Activated naive CD4-positive, alpha-beta T cell treated with anti-CD3 and anti-CD28 coated beads, Interleukin-2, amount 50 U/mL, for 24 hours (primary cell): ENCODE data around the gene NCOR2.

Source experiments
- H3K27ac Mint-ChIP-seq: one replicate; pipeline ENCODE4 v1.8.0; 2021; ENCODE audit warnings: mild to moderate bottlenecking, mixed read lengths
- H3K27me3 Mint-ChIP-seq: one replicate; pipeline ENCODE4 v1.8.0; 2021; ENCODE audit warnings: mixed read lengths
- H3K36me3 Mint-ChIP-seq: one replicate; pipeline ENCODE4 v1.8.0; 2021; ENCODE audit warnings: mixed read lengths
- H3K4me1 Mint-ChIP-seq: one replicate; pipeline ENCODE4 v1.8.0; 2021; ENCODE audit warnings: mixed read lengths
- H3K4me3 Mint-ChIP-seq: one replicate; pipeline ENCODE4 v1.8.0; 2021; ENCODE audit warnings: mild to moderate bottlenecking, mixed read lengths
- H3K9me3 Mint-ChIP-seq: one replicate; pipeline ENCODE4 v1.8.0; 2021; ENCODE audit warnings: mixed read lengths

Gene NCOR2

DNA sequence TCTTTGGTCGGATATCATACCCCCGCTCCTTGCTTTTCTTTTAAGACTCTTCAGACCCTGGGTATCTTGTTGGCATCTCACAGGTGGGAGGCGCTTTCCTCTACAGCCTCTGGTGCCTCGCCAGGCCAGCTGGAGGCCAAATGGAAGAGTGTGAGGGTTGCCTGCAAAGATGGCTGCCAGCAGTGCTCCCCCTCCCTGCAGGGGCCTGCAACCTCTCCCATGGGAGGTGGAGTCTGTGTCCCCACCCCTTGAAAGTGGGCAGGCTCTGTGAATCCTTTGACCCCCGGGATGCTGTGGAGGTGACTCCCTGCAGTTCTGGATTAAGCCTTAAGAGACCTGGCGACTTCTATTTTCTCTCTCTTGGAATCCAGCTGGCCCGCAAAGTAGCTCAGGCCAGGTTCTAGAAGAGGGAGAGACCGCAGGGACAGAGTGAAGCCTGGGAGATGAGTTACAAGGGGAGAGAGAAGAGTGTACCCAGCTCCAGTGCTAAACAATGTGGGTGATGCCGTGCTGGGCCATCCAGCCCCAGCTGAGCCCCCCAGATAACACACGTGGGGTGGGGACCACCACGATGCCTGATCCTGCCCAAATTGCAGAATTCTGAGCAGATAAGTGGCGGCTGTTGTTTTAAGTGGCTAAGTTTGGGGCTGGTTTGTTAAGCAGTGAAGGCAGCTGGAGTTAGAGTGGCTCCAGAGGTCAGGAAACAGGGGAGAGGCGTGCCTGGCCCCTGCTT is 37.9 kb upstream of the NCOR2 start:
- Mint-ChIP-seq H3K27me3 (peaks cover 1% of the 10 kb centered on the region), H3K9me3 (no peaks in the 10 kb centered on the region), H3K4me1 (peaks cover 30% of the 10 kb centered on the region), H3K36me3 (no peaks in the 10 kb centered on the region), H3K27ac (no peak overlapping the region), H3K4me3 (no peak overlapping the region)

- Mint-ChIP-seq H3K27me3 (peaks cover 1% of the 10 kb centered on the region), H3K4me1 (peaks cover 20% of the 10 kb centered on the region), H3K27ac (no peak overlapping the region), H3K36me3 (no peaks in the 10 kb centered on the region), H3K4me3 (no peak overlapping the region), H3K9me3 (no peaks in the 10 kb centered on the region)
Observed at GRCh38 chr12:124604264-124604680, 36.9 kb upstream of the NCOR2 start.

DNA sequence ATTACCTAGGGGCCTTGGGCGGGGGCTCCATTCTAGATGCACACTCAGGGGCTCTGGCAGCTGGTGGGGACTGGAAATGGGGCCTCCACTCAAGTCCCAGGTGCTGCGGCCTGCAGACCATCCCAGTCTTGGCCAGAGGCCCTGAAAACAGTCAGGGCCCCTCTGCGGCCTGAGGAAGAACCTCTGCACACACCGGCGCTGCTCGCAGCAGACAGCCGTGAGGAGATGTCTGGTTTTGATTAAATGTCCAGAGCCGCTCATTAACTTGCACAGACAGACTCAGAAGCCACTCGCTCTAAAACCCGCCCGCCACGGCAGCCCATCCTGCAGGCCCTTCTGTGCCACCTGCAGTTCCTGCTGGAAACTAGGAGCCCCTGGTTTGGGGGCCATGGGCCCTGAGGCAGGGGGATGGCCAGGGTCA is 36.4 kb upstream of the NCOR2 start:
- no peaks in the 10 kb centered on the region for H3K36me3 Mint-ChIP-seq
- H3K27ac Mint-ChIP-seq = no peak overlapping the region
- H3K27me3 Mint-ChIP-seq = peaks cover 1% of the 10 kb centered on the region
- H3K4me1 Mint-ChIP-seq = peaks cover 15% of the 10 kb centered on the region
- no peak overlapping the region for H3K4me3 Mint-ChIP-seq
- no peaks in the 10 kb centered on the region for H3K9me3 Mint-ChIP-seq

- Mint-ChIP-seq H3K4me1 (peaks cover 8% of the 10 kb centered on the region), H3K36me3 (no peaks in the 10 kb centered on the region), H3K27me3 (no peaks in the 10 kb centered on the region), H3K4me3 (no peak overlapping the region), H3K9me3 (no peaks in the 10 kb centered on the region), H3K27ac (no peak overlapping the region)
Observed at GRCh38 chr12:124603100-124603541, 35.7 kb upstream of the NCOR2 start.

- Mint-ChIP-seq H3K27me3 (no peaks in the 10 kb centered on the region), H3K9me3 (no peaks in the 10 kb centered on the region), H3K27ac (no peak overlapping the region), H3K4me1 (no peaks in the 10 kb centered on the region), H3K36me3 (no peaks in the 10 kb centered on the region), H3K4me3 (no peak overlapping the region)
Observed at GRCh38 chr12:124601706-124602105, 34.3 kb upstream of the NCOR2 start.

DNA sequence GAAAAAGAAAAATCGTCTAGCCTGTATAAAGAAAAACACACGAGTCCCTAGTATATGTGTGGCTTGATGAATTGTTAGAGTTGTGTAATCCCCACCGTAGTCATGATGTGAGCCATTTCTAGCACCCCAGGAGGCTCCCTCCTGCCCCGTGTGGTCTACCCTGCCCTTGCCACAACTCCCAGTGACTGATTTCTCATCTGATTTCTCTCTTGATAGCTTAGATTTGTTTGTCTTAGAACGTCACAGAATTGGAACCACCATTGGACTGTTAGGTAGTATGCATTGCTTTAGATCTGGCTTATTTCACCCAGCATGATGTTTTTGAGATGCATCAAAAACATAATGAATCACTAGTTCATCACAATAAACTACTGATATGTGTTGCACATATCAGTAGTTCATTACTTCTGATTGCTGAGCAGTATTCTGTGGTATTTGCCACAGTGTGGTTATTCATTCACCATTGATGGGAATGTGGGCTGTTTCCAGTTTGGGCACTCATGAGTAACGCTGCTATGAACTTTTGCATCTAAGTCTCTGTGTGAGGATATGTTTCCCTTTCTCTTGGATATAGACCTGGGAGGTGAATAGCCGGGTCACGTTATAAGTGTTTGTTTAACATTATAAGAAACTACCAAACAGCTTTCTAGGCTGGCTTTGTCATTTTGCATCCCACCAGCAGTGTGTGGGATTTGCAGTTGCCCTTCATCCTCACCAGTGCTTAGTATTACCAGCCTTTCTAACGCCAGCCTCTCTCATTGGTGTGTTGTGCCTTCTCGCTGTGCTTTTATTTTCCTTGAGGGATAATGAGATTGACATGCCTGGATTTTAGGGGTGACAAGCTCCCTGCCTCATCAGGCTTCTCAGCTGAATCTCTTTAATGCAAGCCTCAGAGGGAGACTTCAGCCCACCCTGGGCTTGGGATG is 31.9 kb upstream of the NCOR2 start:
- H3K9me3 Mint-ChIP-seq = no peaks in the 10 kb centered on the region
- H3K36me3 Mint-ChIP-seq = no peaks in the 10 kb centered on the region
- H3K4me3 Mint-ChIP-seq = no peak overlapping the region
- no peaks in the 10 kb centered on the region for H3K4me1 Mint-ChIP-seq
- no peak overlapping the region for H3K27ac Mint-ChIP-seq
- H3K27me3 Mint-ChIP-seq = no peaks in the 10 kb centered on the region

DNA sequence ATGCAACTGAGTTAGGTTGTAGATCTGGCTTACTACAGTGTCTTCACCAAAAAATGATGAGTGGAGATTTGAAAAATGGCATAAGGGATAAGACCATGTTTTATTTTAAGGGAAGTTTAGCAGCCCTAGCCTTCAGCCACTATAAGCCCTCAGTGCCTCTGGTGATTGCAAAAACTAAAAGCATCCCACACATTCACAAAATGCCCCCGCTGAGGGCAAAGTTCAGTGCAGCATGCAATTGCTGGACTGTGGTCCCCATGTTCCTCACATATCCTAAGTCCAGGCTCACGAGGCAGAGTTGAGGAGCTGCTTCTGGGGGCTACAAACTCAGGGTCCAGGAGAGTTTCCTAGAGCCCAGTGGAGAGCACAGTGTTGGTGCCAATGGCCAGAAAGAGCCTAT is 29.6 kb upstream of the NCOR2 start:
- Mint-ChIP-seq H3K4me1 (no peaks in the 10 kb centered on the region), H3K9me3 (no peaks in the 10 kb centered on the region), H3K27ac (no peak overlapping the region), H3K36me3 (no peaks in the 10 kb centered on the region), H3K27me3 (no peaks in the 10 kb centered on the region), H3K4me3 (no peak overlapping the region)

GRCh38 chr12:124595444-124595843 is 28.0 kb upstream of the NCOR2 start:
- Mint-ChIP-seq H3K4me3 (no peak overlapping the region), H3K36me3 (peaks cover 4% of the 10 kb centered on the region), H3K27me3 (no peaks in the 10 kb centered on the region), H3K9me3 (no peaks in the 10 kb centered on the region), H3K27ac (no peak overlapping the region), H3K4me1 (no peaks in the 10 kb centered on the region)

DNA sequence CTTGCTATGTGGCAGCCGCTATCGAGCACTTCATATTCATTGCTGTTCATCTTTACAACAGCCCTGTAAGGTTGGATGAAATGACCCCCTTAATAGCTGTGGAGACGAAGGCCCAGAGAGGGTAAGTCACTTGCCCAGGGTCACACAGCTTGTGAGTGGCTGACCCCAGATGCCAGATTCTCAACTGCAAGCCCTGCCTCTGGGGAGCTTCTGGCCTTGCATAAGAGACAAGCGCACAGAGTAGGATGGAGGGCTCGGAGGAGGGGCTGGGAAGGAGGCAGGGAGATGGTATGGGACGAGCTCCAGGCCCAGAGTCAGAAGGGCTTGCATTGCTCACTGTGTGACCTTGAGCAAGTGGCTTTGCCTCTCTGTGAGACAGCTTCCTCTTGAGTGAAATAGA is 27.4 kb upstream of the NCOR2 start:
- no peaks in the 10 kb centered on the region for H3K4me1 Mint-ChIP-seq
- H3K27ac Mint-ChIP-seq = no peak overlapping the region
- H3K36me3 Mint-ChIP-seq = peaks cover 4% of the 10 kb centered on the region
- no peak overlapping the region for H3K4me3 Mint-ChIP-seq
- no peaks in the 10 kb centered on the region for H3K9me3 Mint-ChIP-seq
- no peaks in the 10 kb centered on the region for H3K27me3 Mint-ChIP-seq

- no peaks in the 10 kb centered on the region for H3K9me3 Mint-ChIP-seq
- peaks cover 4% of the 10 kb centered on the region for H3K36me3 Mint-ChIP-seq
- peaks cover 7% of the 10 kb centered on the region for H3K4me1 Mint-ChIP-seq
- H3K27me3 Mint-ChIP-seq = no peaks in the 10 kb centered on the region
- no peak overlapping the region for H3K4me3 Mint-ChIP-seq
- H3K27ac Mint-ChIP-seq = peak overlapping the region; percentile 1
Observed at GRCh38 chr12:124593851-124594401, 26.5 kb upstream of the NCOR2 start.

- H3K4me1 Mint-ChIP-seq = peaks cover 12% of the 10 kb centered on the region
- H3K36me3 Mint-ChIP-seq = peaks cover 4% of the 10 kb centered on the region
- H3K27me3 Mint-ChIP-seq = no peaks in the 10 kb centered on the region
- H3K27ac Mint-ChIP-seq = no peak overlapping the region
- H3K4me3 Mint-ChIP-seq = no peak overlapping the region
- H3K9me3 Mint-ChIP-seq = no peaks in the 10 kb centered on the region
Observed at GRCh38 chr12:124593176-124593575, 25.8 kb upstream of the NCOR2 start.

DNA sequence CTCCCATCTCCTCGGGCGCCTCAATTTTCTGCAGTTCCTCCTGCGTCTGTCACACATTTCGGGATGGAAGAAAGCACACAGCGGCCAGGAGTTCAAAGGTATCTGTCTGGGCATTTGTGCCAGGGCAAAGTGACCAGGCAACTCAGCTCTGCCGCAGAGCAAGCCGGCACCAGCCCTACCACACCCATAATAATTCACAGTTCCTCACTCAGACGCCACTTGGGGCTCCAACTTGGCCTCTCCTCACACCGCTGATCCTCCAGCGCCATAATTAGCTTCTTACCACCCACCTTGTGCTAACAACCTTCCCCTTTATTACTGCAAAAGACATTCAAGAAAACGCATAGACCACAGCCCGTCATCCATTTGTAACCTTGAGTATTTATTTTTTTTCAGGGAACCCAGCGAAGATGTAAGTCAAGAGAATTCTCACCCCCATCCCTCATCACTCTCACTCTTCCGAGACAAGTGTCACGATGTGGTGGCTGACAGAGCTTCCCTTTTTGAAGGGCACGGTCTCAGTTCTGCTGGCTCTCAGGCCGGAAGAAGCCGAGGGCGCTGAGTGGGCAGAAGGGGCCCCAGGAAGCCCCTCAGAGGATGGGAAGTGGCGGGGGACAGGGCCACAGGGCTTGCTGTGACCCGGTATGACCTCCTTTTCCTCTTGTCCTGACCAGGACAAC is 25.2 kb upstream of the NCOR2 start:
- Mint-ChIP-seq H3K4me1 (peaks cover 12% of the 10 kb centered on the region), H3K4me3 (no peak overlapping the region), H3K27ac (no peak overlapping the region), H3K36me3 (peaks cover 4% of the 10 kb centered on the region), H3K9me3 (no peaks in the 10 kb centered on the region), H3K27me3 (no peaks in the 10 kb centered on the region)

DNA sequence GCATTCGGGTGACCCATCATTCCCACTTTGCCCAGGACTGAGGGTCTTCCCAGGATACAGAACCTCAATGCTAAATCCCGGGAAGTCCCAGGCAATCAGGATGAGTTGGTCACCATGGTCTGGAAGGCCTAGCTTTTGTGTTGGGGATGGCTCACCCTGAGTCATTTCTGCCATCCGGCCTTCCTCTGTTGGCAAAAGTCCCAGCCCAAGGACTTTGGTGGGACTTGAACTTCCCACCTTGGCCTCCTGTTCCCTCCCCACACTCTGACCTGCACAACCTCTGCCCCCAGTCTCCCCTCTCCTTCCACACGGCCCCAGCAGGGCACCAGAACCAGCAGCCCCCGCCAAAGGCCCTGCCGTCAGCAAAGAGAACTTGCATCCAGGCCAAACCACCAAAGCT is 24.6 kb upstream of the NCOR2 start:
- H3K36me3 Mint-ChIP-seq = peaks cover 4% of the 10 kb centered on the region
- H3K9me3 Mint-ChIP-seq = no peaks in the 10 kb centered on the region
- H3K4me1 Mint-ChIP-seq = peaks cover 12% of the 10 kb centered on the region
- no peak overlapping the region for H3K4me3 Mint-ChIP-seq
- no peaks in the 10 kb centered on the region for H3K27me3 Mint-ChIP-seq
- H3K27ac Mint-ChIP-seq = no peak overlapping the region

GRCh38 chr12:124590447-124590846 is 23.0 kb upstream of the NCOR2 start:
- no peaks in the 10 kb centered on the region for H3K9me3 Mint-ChIP-seq
- H3K36me3 Mint-ChIP-seq = peaks cover 4% of the 10 kb centered on the region
- H3K27ac Mint-ChIP-seq = no peak overlapping the region
- H3K27me3 Mint-ChIP-seq = no peaks in the 10 kb centered on the region
- peaks cover 12% of the 10 kb centered on the region for H3K4me1 Mint-ChIP-seq
- H3K4me3 Mint-ChIP-seq = no peak overlapping the region

DNA sequence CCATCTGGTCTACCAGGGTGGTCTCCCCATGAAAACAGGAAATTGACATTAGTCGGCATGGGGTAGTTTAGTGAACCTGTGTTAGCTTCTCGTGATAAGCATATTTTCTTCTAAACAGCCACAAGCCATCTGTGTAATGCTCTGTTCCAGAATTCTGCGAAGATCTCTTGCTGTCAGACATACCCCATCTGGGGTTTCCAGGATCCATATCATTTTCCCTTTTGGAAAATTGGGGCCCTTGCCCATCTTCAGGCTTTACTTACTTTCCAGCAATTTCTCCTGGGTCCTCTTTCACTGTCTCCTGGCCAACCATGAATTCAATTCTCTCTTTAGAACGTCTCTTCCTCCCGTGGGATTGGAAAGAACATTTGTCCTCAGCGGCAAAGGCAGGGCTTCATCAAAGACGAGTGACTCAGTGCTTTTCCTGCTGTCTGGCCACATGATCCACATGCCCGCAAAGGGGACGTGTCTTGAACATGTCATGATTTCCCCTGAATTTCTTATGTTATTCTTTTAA is 21.4 kb upstream of the NCOR2 start:
- peaks cover 4% of the 10 kb centered on the region for H3K36me3 Mint-ChIP-seq
- no peak overlapping the region for H3K27ac Mint-ChIP-seq
- no peak overlapping the region for H3K4me3 Mint-ChIP-seq
- no peaks in the 10 kb centered on the region for H3K9me3 Mint-ChIP-seq
- H3K27me3 Mint-ChIP-seq = no peaks in the 10 kb centered on the region
- peaks cover 12% of the 10 kb centered on the region for H3K4me1 Mint-ChIP-seq
